Measurements from ENCODE around the gene GRIP1. TPM values are rescaled to one million over a fixed set of nuclear protein-coding genes. Genes with fewer than 3 reads are reported as not detected.
A peak's percentile ranks its signal among the peaks of the same experiment; 100 is the strongest.

The GRIP1 gene
- total RNA-seq, 1 donor from 2014 or later: 9.1 TPM

- Mint-ChIP-seq H3K36me3 (ENCODE audit: unreplicated experiment) (no peaks in the 10 kb centered on the region), H3K27me3 (ENCODE audit: unreplicated experiment) (no peaks in the 10 kb centered on the region), H3K27ac (ENCODE audit: unreplicated experiment) (no peak overlapping the region), H3K9me3 (ENCODE audit: unreplicated experiment) (peaks cover 7% of the 10 kb centered on the region), H3K4me1 (ENCODE audit: unreplicated experiment) (no peaks in the 10 kb centered on the region), H3K4me3 (ENCODE audit: unreplicated experiment) (no peak overlapping the region)
- no peak for TF ChIP-seq CTCF (IDR thresholded peaks at IDR 0.05)
- no peak for DNase-seq (ENCODE audit: extremely low spot score, unreplicated experiment)
Observed at GRCh38 chr12:66423266-66423665, 255.6 kb downstream of the GRIP1 start.

GRCh38 chr12:66418908-66419307 lies 260.0 kb downstream of the GRIP1 start:
- TF ChIP-seq CTCF (IDR thresholded peaks at IDR 0.05): no peak
- H3K27ac Mint-ChIP-seq (ENCODE audit: unreplicated experiment): no peak overlapping the region
- H3K4me3 Mint-ChIP-seq (ENCODE audit: unreplicated experiment): no peak overlapping the region
- peaks cover 6% of the 10 kb centered on the region for H3K9me3 Mint-ChIP-seq (ENCODE audit: unreplicated experiment)
- H3K4me1 Mint-ChIP-seq (ENCODE audit: unreplicated experiment): no peaks in the 10 kb centered on the region
- no peak for DNase-seq (ENCODE audit: extremely low spot score, unreplicated experiment)
- H3K36me3 Mint-ChIP-seq (ENCODE audit: unreplicated experiment): no peaks in the 10 kb centered on the region
- peaks cover 5% of the 10 kb centered on the region for H3K27me3 Mint-ChIP-seq (ENCODE audit: unreplicated experiment)

- H3K27ac Mint-ChIP-seq (ENCODE audit: unreplicated experiment): no peak overlapping the region
- peaks cover 5% of the 10 kb centered on the region for H3K27me3 Mint-ChIP-seq (ENCODE audit: unreplicated experiment)
- H3K36me3 Mint-ChIP-seq (ENCODE audit: unreplicated experiment): no peaks in the 10 kb centered on the region
- H3K4me3 Mint-ChIP-seq (ENCODE audit: unreplicated experiment): no peak overlapping the region
- no peak for DNase-seq (ENCODE audit: extremely low spot score, unreplicated experiment)
- peaks cover 16% of the 10 kb centered on the region for H3K9me3 Mint-ChIP-seq (ENCODE audit: unreplicated experiment)
- no peak for TF ChIP-seq CTCF (IDR thresholded peaks at IDR 0.05)
- H3K4me1 Mint-ChIP-seq (ENCODE audit: unreplicated experiment): no peaks in the 10 kb centered on the region
Observed at GRCh38 chr12:66417217-66417616, 261.7 kb downstream of the GRIP1 start.

- Mint-ChIP-seq H3K27me3 (ENCODE audit: unreplicated experiment) (no peaks in the 10 kb centered on the region), H3K4me1 (ENCODE audit: unreplicated experiment) (peaks cover 5% of the 10 kb centered on the region), H3K4me3 (ENCODE audit: unreplicated experiment) (no peak overlapping the region), H3K27ac (ENCODE audit: unreplicated experiment) (no peak overlapping the region), H3K36me3 (ENCODE audit: unreplicated experiment) (no peaks in the 10 kb centered on the region), H3K9me3 (ENCODE audit: unreplicated experiment) (peaks cover 20% of the 10 kb centered on the region)
- DNase-seq (ENCODE audit: extremely low spot score, unreplicated experiment): no peak
- peak; percentile 67 for TF ChIP-seq CTCF (IDR thresholded peaks at IDR 0.05)
Observed at GRCh38 chr12:66409195-66409871, 269.5 kb downstream of the GRIP1 start.

- no peak for TF ChIP-seq CTCF (IDR thresholded peaks at IDR 0.05)
- Mint-ChIP-seq H3K27ac (ENCODE audit: unreplicated experiment) (peak overlapping the region; percentile 23), H3K36me3 (ENCODE audit: unreplicated experiment) (no peaks in the 10 kb centered on the region), H3K9me3 (ENCODE audit: unreplicated experiment) (no peaks in the 10 kb centered on the region), H3K4me1 (ENCODE audit: unreplicated experiment) (peaks cover 5% of the 10 kb centered on the region), H3K27me3 (ENCODE audit: unreplicated experiment) (no peaks in the 10 kb centered on the region), H3K4me3 (ENCODE audit: unreplicated experiment) (no peak overlapping the region)
- no peak for DNase-seq (ENCODE audit: extremely low spot score, unreplicated experiment)
Observed at GRCh38 chr12:66405395-66405794, 273.5 kb downstream of the GRIP1 start.
